ENCODE data around the gene GCN1. TPM values are rescaled to one million over a fixed set of nuclear protein-coding genes. Genes with fewer than 3 reads are reported as not detected.

Gene GCN1
- polyA plus RNA-seq, 1 donor (not counting 4 experiments of a cell fraction or from before 2014, with no cell fraction given): 34.1 TPM

DNA sequence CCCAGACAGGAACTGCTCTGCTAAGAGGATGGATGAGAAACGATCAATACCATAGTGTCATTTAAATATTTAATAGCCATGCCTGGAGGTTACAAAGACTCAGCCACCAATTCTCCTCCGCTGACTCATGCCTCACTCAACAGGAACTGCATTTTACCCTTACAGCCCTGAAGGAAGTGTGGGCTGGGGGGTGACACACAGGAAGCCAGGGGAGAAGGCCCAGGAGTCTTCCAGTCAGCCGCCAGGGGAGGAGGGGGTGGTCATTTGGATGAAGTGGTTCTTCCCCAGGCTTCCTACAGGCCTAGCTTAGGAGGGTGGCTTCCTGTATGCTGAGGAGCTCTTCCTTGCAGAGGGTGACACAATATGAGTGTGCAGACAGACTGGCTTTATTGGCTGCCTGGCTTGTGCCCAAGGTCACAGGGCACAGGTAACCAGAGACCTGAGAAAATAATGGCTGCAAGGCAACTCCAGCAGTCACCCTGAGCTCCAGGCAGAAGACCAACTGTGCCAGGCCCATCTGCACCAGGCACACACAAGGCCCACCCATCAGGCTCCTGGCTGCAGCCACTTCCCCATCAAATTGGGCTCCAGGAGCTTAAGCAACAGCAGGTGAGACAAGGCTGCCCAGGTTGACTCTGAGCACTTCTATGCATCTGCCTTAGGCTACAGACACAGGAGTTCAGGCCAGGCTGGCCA lies 36.9 kb upstream of the GCN1 start:
- peak overlapping the region in 1 of 3 experiments; percentile 53 for H3K4me3 ChIP-seq (ENCODE audit: control insufficient read depth in 2 of 3, extremely low read depth in 1 of 3, insufficient read depth in 2 of 3, low read depth in 1 of 3, low read length in 3 of 3)
- peaks cover 85% of the 10 kb centered on the region for H3K79me2 ChIP-seq (ENCODE audit: control insufficient read depth, insufficient read depth, low read length)
- H3K9me3 ChIP-seq (ENCODE audit: control insufficient read depth, low read depth, low read length): no peaks in the 10 kb centered on the region
- FAIRE-seq: no peak
- H4K20me1 ChIP-seq (ENCODE audit: control insufficient read depth, extremely low read depth, insufficient read depth, low read length): peaks cover 10% of the 10 kb centered on the region
- peaks cover 98% of the 10 kb centered on the region for H3K4me1 ChIP-seq (ENCODE audit: control insufficient read depth, extremely low read depth, insufficient read depth, low read length)
- H3K9me1 ChIP-seq (ENCODE audit: control insufficient read depth, extremely low read depth, insufficient read depth, low read length): peaks cover 9% of the 10 kb centered on the region
- DNase-seq (ENCODE audit: low read depth, low spot score): peak; percentile 92
- peak overlapping the region; percentile 98 for H3K27ac ChIP-seq (ENCODE audit: control insufficient read depth, insufficient read depth, low read length)
- H3K36me3 ChIP-seq (ENCODE audit: control insufficient read depth in 2 of 2, extremely low read depth in 1 of 2, insufficient read depth in 2 of 2, low read length in 2 of 2): peaks cover 25 to 46% of the 10 kb centered on the region in 2 experiments
- peak overlapping the region; percentile 84 for H3K4me2 ChIP-seq (ENCODE audit: control insufficient read depth, extremely low read depth, insufficient read depth, low read depth, low read length)
- no peak for TF ChIP-seq EZH2 (IDR thresholded peaks at IDR 0.05; ENCODE audit: low read length)
- TF ChIP-seq, protein P1, sequence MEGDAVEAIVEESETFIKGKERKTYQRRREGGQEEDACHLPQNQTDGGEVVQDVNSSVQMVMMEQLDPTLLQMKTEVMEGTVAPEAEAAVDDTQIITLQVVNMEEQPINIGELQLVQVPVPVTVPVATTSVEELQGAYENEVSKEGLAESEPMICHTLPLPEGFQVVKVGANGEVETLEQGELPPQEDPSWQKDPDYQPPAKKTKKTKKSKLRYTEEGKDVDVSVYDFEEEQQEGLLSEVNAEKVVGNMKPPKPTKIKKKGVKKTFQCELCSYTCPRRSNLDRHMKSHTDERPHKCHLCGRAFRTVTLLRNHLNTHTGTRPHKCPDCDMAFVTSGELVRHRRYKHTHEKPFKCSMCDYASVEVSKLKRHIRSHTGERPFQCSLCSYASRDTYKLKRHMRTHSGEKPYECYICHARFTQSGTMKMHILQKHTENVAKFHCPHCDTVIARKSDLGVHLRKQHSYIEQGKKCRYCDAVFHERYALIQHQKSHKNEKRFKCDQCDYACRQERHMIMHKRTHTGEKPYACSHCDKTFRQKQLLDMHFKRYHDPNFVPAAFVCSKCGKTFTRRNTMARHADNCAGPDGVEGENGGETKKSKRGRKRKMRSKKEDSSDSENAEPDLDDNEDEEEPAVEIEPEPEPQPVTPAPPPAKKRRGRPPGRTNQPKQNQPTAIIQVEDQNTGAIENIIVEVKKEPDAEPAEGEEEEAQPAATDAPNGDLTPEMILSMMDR (optimal IDR thresholded peaks at IDR 0.05 in 1 of 3, IDR thresholded peaks at IDR 0.05 in 1 of 3, conservative IDR thresholded peaks at IDR 0.05 in 1 of 3; ENCODE audit: extremely low read depth in 1 of 3, insufficient read depth in 2 of 3, low read length in 3 of 3): peak in 2 of 3 experiments; percentile 21 to 34
- dilution Hi-C loops (cut with MboI; ENCODE audit: extremely low pct_ligation_motif_present, low sequenced_read_pairs): no loop called here
- H3K9ac ChIP-seq (ENCODE audit: control insufficient read depth, extremely low read depth, insufficient read depth, low read length): peak overlapping the region; percentile 81
- H3K27me3 ChIP-seq (ENCODE audit: control insufficient read depth, extremely low read depth, insufficient read depth, low read length): no peaks in the 10 kb centered on the region
- no peak overlapping the region for H2AFZ ChIP-seq (ENCODE audit: control insufficient read depth, low read length)

DNA sequence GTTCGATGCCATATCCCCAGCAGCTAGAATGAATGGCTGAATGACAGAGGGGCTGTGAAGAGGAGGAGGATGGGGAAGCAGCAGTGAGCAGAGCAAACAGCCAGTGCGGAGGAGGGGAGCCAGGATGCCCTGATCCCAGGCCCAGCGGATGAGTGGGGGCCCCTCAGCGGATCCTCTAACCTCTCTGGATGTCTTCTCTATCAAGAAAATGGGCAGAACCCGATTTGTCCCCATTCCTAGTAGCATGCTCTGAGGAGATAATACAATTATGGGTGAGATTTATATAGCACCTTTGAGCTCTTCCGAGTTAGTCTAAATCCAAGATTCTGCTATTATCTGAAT lies 36.4 kb upstream of the GCN1 start:
- peak overlapping the region in 2 of 3 experiments; percentile 39 to 53 for H3K4me3 ChIP-seq (ENCODE audit: control insufficient read depth in 2 of 3, extremely low read depth in 1 of 3, insufficient read depth in 2 of 3, low read depth in 1 of 3, low read length in 3 of 3)
- H3K79me2 ChIP-seq (ENCODE audit: control insufficient read depth, insufficient read depth, low read length): peaks cover 85% of the 10 kb centered on the region
- dilution Hi-C loops (cut with MboI; ENCODE audit: extremely low pct_ligation_motif_present, low sequenced_read_pairs): no loop called here
- peaks cover 9% of the 10 kb centered on the region for H3K9me1 ChIP-seq (ENCODE audit: control insufficient read depth, extremely low read depth, insufficient read depth, low read length)
- peaks cover 10% of the 10 kb centered on the region for H4K20me1 ChIP-seq (ENCODE audit: control insufficient read depth, extremely low read depth, insufficient read depth, low read length)
- H3K27ac ChIP-seq (ENCODE audit: control insufficient read depth, insufficient read depth, low read length): peak overlapping the region; percentile 98
- H3K4me2 ChIP-seq (ENCODE audit: control insufficient read depth, extremely low read depth, insufficient read depth, low read depth, low read length): peak overlapping the region; percentile 84
- peaks cover 98% of the 10 kb centered on the region for H3K4me1 ChIP-seq (ENCODE audit: control insufficient read depth, extremely low read depth, insufficient read depth, low read length)
- H3K9ac ChIP-seq (ENCODE audit: control insufficient read depth, extremely low read depth, insufficient read depth, low read length): peak overlapping the region; percentile 81
- DNase-seq (ENCODE audit: low read depth, low spot score) (no peak), FAIRE-seq (no peak)
- TF ChIP-seq, protein P1 (optimal IDR thresholded peaks at IDR 0.05 in 1 of 3, IDR thresholded peaks at IDR 0.05 in 1 of 3, conservative IDR thresholded peaks at IDR 0.05 in 1 of 3; ENCODE audit: extremely low read depth in 1 of 3, insufficient read depth in 2 of 3, low read length in 3 of 3): no peak
- no peak for TF ChIP-seq EZH2 (IDR thresholded peaks at IDR 0.05; ENCODE audit: low read length)
- no peaks in the 10 kb centered on the region for H3K27me3 ChIP-seq (ENCODE audit: control insufficient read depth, extremely low read depth, insufficient read depth, low read length)
- no peak overlapping the region for H2AFZ ChIP-seq (ENCODE audit: control insufficient read depth, low read length)
- H3K36me3 ChIP-seq (ENCODE audit: control insufficient read depth in 2 of 2, extremely low read depth in 1 of 2, insufficient read depth in 2 of 2, low read length in 2 of 2): peaks cover 28 to 49% of the 10 kb centered on the region in 2 experiments
- H3K9me3 ChIP-seq (ENCODE audit: control insufficient read depth, low read depth, low read length): no peaks in the 10 kb centered on the region
